HTR-8/SVneo (cell line): ENCODE data around the gene TPGS1.
A peak's percentile ranks its signal among the peaks of the same experiment; 100 is the strongest.

Experiments
- DNase-seq: peaks from one replicate; pipeline ENCODE4 v3.0.0; 2011; ENCODE audit warnings: low spot score, mixed read lengths; ENCODE audit not compliant: insufficient read length
- FAIRE-seq: peaks from 2 replicates; lab custom pipeline; 2011; peaks lifted over from hg19 to GRCh38; lab: Jason Lieb, UNC

The TPGS1 gene

DNA sequence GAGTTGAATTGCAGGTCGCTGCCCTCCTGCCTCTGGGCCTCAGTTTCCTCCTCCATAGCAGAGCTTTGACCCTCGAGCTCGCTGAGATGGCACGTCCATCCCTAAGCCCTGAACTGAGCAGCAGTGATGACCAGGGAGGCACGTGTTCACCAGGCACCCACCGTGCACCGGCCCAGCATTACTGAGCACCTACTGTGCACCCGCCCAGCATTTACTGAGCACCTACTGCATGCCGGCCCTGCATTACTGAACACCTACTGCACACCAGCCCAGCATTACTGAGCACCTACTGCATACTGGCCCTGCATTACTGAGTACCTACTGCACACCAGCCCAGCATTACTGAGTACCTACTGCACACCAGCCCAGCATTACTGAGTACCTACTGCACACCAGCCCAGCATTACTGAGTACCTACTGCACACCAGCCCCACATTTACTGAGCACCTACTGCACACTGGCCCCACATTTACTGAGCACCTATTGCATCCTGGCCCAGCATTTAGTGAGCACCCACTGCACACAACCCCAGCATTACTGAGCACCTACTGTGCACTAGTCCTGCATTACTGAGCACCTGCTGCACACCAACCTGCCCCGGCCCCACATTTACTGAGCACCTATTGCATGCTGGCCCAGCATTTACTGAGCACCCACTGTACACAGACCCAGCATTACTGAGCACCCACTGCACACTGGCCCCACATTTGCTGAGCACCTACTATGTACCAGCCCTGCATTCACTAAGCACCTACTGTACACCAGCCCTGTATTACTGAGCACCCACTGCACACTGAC, 6.3 kb downstream of the TPGS1 start:
- no peak for FAIRE-seq

DNA sequence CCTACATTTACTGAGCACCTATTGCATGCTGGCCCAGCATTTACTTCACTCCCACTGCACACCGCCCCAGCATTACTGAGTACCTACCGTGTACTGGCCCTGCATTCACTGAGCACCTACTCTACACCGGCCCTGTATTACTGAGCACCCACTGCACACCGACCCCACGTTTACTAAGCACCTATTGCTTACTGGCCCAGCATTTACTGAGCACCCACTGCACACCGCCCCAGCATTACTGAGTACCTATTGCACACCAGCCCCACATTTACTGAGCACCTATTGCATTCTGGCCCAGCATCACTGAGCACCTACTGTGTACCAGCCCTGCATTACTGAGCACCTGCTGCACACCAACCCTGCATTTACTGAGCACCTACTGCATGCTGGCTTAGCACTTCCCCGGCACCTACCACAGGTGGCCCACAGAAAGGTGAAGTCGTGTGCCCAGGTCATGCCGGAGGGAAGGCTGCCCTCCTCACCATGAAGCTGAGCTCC, 6.9 kb downstream of the TPGS1 start:
- FAIRE-seq (no peak), DNase-seq (no peak)

More for the DNA sequence above, 6.3 kb downstream of the TPGS1 start:
- DNase-seq, result no peak

DNA sequence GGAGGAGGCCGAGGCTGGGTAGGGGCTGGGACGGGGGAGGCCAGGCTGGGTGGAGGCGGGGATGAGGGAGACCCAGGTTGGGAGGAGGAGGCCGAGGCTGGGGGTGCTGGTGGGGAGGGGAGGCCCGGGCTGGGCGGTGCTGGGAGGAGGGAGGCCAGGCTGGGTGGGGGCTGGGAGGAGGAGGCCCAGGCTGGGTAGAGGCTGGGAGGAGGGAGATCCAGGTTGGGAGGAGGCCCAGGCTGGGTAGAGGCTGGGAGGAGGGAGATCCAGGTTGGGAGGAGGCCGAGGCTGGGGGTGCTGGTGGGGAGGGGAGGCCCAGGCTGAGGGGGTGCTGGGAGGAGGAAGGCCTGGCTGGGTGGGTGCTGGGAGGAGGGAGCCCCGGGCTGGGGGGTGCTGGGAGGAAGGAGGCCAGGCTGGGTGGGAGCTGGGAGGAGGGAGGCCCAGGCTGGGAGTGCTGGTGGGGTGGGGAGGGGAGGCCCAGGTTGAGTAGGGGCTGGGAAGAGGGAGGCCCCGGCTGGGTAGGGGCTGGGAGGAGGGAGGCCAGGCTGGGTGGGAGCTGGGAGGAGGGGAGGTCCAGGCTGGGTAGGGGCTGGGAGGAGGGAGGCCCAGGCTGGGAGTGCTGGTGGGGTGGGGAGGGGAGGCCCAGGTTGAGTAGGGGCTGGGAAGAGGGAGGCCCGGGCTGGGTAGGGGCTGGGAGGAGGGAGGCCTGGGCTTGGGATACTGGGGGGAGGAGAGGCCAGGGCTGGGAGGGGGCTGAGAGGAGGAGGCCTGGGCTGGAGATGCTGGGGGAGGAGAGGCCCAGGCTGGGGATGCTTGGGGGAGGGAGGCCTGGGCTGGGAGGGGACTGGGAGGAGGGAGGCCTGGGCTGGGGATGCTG, 10.7 kb downstream of the TPGS1 start:
- DNase-seq (no peak), FAIRE-seq (no peak)

DNA sequence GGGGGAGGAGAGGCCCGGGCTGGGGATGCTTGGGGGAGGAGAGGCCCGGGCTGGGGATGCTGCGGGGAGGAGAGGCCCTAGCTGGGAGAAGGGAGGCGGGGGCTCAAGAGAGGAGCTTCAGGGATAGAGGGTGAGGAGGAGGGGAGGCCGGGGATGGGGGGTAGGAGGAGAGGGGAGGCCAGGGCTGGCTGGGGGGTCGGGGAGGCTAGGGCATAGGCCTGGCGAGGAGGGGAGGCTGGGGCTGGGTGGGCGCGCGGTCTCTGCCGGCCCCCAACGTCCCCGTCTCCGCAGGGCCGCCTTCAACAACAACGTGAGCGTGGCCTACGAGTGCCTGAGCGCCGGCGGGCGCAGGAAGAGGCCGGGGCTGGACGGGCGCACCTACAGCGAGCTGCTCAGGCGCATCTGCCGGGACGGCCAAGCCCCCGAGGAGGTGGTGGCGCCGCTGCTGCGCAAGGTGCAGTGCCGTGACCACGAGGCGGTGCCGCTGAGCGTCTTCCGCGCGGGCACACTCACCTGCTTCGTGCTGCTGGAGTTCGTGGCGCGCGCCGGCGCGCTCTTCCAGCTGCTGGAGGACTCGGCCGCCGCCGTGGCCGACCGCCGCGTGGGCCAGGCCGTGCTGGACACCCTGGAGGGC, 11.4 kb downstream of the TPGS1 start:
- DNase-seq (no peak), FAIRE-seq (no peak)

DNA sequence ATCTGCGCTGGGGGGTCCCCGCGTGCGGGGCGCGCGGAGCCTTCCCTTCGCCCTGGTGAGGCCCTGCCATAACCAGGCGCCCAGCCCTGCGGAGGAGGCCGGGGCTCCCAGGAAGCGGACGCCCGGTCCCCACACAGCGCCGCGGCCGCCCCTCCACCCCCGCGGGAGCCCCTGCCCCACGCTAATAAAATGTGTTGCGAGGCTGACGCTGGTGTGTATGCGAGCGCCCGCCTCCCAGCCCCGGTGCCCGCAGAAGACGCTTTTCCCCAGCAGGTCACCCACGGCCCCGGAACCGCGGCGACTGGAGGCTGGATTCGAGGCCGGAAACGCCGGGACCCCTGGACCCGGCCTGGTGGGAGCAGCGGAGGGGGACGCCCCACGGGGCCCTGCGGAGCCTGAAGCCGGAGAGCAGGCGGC, 12.2 kb downstream of the TPGS1 start:
- no peak for DNase-seq
- no peak for FAIRE-seq

DNA sequence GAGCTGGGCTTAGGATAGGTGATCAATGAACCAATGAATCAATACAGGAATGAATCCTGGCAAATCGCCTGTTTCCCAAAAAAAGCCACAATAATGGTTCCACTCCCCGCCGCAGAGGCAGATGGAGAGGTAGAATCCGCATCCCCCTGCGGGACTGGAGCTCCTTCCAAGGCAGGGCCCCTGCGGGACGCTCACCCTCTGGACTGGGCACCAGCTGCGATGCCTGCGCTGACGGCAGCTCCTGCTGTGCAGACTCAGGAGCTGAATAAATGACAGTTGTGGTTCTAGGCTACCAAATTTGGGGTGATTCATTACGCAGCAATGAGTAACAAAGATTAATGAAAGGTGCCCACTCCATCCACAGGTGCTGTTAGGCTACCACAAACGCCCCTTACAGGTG, 15.4 kb downstream of the TPGS1 start:
- FAIRE-seq, result no peak

DNA sequence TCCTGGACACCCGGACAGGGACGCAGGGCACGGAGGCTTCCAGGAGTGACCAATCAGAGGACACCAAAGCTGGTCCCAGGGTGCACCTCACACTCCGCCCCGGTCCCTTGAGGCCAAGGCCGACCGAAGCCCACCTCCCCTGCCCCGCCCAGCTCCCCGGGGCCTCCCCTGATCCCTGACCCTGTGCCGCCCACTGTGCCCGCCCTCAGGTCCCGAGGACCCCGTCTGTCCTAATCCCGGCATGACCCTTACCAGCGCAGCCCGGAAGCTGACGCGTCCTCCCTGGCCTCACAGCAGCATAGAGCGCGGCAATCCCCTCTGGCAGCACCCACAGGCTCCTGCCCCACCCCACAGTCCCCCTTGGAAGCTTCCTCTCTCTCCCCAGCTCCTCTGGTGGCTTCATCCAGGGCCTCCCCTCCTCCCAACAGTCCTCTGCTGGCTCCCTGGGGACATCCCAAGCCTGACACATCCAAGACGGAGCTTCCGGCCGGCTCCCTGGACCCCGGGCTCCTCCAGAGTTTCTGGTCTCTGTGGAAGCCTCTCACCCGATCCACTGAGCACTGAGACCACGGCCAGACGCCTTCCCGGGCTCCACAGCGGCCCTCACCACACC, 16.9 kb downstream of the TPGS1 start:
- no peak for FAIRE-seq
- no peak for DNase-seq

More for the DNA sequence above, 15.4 kb downstream of the TPGS1 start:
- no peak for DNase-seq

DNA sequence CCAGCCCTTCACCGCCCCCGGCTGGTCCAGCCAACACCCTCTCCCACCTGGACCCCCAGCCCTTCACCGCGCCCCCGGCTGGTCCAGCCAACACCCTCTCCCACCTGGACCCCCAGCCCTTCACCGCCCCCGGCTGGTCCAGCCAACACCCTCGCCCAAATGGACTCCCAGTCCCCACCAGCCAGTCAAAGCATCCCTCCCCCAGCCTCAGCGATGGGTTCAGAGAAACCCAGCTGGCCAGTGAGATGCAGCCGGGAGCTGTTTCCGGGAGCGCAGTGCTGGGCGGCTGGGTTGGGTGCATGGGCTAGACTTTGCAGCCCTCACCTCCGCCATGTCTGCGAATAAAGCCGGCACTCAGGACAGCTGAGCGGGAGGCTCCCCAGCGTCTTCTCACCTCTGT, 17.7 kb downstream of the TPGS1 start:
- no peak for FAIRE-seq
- no peak for DNase-seq

DNA sequence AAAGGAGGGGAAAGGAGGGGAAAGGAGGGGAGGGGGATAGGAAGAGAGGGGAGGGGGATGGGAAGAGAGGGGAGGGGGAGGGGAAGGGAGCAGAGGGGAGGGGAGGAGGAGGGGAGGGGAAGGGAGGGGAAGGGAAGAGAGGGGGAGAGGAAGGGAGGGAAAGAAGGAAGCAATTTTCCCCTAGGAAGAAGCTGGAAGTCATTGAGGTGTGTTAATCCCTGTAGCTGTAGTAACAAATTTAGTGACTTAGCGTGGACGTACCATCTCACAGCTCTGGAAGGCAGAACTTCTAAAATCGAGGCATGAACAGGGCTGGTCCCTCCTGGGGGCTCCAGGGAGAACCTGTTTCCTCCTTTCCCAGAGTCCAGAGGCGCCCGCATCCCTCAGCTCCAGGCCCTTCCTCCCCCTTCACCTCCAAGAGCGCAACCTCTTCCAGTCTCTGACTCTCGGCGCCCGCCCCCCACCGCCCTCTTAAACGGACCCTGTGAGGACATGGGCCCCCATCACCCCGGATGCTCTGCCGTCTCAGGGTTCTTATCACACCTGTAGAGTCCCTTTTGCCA, 18.6 kb downstream of the TPGS1 start:
- DNase-seq (no peak), FAIRE-seq (no peak)

DNA sequence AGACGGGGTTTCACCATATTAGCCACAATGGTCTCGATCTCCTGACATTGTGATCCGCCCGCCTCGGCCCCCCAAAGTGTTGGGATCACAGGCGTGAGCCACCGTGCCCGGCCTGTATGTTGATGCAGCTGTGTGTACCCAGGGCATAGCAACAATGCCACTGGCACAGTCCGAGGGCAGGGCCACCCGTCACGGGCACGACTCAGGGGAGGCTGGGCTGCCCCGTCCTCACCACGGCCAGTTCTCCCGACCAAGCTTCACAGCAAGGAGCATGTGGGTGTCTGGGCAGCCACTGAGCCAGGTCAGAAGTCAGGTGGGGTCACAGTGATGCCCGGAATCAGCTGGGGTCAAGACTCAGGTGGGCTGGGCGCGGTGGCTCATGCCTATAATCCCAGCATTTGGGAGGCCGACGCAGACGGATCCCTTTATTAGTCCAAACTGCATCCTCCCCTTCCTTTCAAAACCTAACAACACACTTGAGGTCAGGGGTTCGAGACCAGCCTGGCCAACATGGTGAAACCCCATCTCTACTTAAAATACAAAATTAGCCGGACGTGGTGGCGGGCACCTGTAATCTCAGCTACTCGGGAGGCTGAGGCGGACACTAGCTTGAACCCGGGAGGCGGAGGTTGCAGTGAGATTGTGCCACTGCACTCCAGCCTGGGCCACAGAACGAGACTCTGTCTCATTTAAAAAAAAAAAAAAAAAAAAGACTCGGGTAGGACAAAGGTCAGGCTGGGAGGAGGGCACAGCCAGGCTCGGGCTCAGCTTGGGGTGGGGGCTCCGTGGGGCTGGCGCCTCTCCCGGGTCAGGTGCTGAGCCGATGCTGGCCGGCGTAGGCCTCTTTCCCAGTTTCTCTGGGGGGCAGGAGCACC, 23.1 kb downstream of the TPGS1 start:
- FAIRE-seq, result no peak

DNA sequence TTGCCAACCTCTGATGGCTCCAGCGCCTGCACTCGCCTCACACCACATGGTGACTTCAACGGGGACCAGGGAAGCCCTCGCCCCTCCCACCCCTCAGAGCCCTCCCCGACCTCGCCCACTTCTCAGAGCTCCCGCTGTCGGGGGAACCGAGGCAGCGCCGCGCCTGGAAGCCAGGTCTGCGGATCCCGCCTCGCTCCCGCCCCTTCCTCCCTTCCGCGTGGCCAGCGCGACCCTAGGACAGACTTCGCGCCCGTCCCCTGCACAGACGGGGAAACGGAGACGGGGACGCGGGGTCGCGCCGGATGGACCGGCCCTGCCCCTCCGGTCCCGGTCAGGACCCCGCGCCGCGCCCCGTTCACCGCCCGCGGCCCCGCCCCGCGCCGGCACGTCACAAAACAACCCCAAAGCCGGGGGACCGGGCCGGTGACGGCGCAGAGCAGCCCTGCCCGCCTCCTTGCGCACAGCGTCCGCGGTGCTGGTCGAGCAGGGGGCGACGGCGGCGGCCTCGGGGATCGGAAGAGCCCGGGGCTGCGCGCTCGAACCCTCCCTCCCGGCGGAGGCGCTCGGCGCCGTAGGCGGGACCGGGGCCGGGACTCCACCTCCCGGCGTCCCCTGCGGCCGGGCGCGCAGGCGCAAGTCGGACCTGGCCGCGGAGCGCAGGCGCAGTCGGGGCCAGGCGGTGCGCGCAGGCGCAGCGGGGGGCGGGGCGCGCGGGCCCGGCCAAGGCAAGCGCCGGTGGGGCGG, 23.9 kb downstream of the TPGS1 start:
- DNase-seq, result peak; percentile 90

More for the DNA sequence above, 23.1 kb downstream of the TPGS1 start:
- DNase-seq, result no peak

DNA sequence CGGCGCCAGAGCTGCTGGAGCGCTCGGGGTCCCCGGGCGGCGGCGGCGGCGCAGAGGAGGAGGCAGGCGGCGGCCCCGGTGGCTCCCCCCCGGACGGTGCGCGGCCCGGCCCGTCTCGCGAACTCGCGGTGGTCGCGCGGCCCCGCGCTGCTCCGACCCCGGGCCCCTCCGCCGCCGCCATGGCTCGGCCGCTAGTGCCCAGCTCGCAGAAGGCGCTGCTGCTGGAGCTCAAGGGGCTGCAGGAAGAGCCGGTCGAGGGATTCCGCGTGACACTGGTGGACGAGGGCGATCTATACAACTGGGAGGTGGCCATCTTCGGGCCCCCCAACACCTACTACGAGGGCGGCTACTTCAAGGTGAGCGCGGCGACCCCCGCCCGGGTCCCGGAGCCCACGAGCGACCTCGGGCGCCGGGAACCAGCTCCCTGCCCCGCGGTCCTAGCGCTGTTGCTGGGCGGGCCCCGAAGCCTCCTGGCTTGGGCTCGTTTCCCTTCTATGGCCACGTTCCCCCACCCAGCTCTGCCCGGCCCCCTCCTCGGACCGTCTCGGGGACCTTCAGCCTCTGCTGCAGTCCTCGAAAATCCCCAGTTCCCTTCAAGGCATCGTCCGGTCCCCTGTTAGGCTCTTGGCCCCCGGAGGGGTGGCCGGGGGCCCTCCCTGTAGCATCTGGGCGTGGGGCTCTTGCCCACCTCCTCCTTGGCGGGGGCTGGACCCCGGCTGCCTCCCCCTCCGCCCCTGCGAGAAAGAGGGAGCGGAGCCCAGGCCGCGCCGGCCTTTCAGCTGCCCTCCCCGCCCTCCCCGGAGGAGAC, 24.7 kb downstream of the TPGS1 start, which contains the start of gene CDC34:
Gene CDC34 (plus strand): TSS at position 8 of the 808 bp plus-strand sequence. CDS start 172 bp downstream, at position 180.
- DNase-seq (no peak), FAIRE-seq (no peak)

More for the DNA sequence above, 23.9 kb downstream of the TPGS1 start:
- FAIRE-seq, result peak; percentile 91

DNA sequence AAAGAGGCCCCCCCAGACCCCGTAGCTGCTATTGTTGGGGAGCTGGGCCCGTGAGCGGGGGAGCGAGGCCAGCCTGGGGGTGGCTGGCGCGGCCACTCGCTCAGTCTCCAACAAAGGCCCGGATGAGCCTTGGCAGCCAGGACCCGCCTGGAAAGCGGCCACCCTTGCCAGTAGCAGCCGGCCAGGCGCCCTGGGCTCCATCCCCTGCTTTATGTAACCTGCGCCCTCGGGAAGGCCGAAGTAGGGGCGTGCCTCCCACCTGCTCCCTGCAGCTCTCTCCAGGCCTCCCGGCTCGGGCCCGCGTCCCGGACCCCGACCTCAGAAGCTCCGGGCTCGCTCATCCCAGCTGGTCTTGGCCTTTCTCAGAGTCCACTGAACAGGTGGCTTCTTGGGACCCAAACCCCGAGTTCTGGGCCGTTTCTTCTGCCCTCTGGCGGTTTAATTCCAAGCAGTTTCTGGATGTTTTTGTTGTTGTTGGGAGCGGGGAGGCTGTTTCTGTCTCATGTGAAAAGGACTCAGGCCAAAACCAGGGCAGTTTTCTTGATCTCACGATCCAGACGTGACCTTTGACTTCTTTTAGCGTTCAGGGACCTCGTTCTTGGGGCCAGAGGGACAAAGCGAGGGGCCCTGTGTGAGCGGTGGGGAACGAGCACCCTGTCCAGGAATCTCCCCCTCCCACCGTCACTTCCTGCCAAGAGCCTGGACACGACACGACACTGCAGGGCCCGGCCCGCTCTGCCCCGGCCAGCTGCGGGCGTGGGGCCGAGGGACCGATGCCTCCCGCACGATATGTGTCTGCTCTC, 25.5 kb downstream of the TPGS1 start:
- FAIRE-seq (peak; percentile 44), DNase-seq (no peak)

DNA sequence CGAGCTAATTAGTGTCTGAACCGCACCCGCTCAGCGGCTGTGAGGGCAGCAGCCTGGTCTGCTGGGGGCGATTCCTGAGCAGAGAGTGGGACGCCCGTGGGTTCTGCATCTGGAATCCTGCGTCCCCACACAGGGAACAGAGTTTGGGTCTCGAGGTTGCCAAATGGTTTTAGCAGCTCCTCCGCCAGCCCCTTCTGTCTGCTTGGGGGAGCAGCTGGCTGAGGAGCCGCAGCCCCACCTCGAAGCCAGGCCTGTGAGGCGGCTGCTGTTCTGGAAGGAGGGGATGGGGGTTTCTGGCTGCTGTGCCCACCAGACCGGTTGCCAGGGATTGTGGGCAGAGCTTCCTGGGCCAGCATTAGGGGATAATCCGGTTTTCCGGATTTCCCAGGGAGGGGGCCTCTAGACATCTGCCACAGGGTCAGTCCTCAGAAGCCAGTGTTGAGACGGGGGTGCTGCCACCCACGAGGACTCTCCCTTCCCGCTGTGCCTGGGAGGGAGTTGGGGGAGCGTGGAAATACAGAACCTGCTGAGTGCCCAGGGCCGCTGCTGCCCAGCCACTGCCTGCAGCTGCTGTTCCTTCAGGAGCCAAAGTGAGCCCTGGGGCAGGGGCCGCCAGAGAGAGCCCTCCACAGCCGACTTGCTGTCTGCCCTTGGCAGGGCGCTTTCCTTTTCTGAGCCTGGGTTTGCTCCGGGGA, 26.2 kb downstream of the TPGS1 start:
- DNase-seq, result no peak
- FAIRE-seq, result no peak

DNA sequence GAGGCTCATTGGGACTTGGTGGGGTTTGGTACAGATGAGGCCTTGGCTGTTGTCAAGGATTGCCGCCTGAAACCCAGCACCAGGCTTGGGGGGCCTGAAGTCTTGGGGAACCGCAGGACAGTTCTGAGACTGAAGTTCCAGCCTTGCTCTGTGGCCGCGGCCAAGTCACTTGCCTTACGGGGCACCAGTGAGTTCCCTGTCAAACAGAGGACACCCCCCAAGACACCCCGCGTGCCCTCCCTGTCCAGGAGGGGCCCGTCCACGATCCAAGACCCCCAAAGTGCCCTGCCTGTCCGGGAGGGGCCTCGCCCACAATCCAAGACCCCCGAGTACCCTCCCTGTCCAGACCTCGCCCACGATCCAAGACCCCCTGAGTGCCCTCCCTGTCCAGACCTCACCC, 26.8 kb downstream of the TPGS1 start:
- no peak for DNase-seq
- no peak for FAIRE-seq
